HT-29 (cell line): ENCODE results near the gene FAM32A. TPM values are rescaled to one million over a fixed set of nuclear protein-coding genes. Genes with fewer than 3 reads are reported as not detected.

Experiments used
- small RNA-seq: library from RNA; depleted of rRNA; stranded (forward); fragments of <200 nt; gene quantifications from one replicate; pipeline ENCODE3, GENCODE V24; 2014
- total RNA-seq: library from RNA; depleted of rRNA; stranded (reverse); fragments of >200 nt; shearing (Covaris generic); gene quantifications from 2 replicates; pipeline ENCODE4 v1.2.3, GENCODE V29; 2014; rRNA removed

The FAM32A gene
- total RNA-seq, 1 experiment from 2014 or later = 59.9 TPM

Small RNAs within 50 kb of the gene (small RNA-seq; reads per million reads assigned to genes)
- gene RF00017 = not detected

Other genes with a start within 250 kb of the FAM32A start
- not detected in 2 replicates for gene OR10H4, start 236.4 kb upstream of the FAM32A start, total RNA-seq
- 160 and 166 TPM in 2 replicates for gene TPM4, start 108.9 kb upstream of the FAM32A start, total RNA-seq
- gene RAB8A, start 73.5 kb upstream of the FAM32A start, total RNA-seq = 37.4 and 45.9 TPM in 2 replicates
- gene HSH2D, start 41.7 kb upstream of the FAM32A start, total RNA-seq = 5.8 and 9.2 TPM in 2 replicates
- gene CIB3, start 11.9 kb upstream of the FAM32A start, total RNA-seq = not detected in 2 replicates
- 49.4 and 65.8 TPM in 2 replicates for gene AP1M1, start 12.5 kb downstream of the FAM32A start, total RNA-seq
- gene KLF2, start 139.4 kb downstream of the FAM32A start, total RNA-seq = 3.5 and 5.9 TPM in 2 replicates